Stimulated activated CD4-positive, alpha-beta T cell treated with anti-CD3 and anti-CD28 coated beads, Interleukin-2, amount 100 ng/mL, for 24 hours (primary cell): ENCODE results near the gene TNS3.

Source experiments
- DNase-seq, 2 donors: peaks; one replicate each; pipeline ENCODE4 v3.0.0-alpha.2; 2020

TNS3 gene

GRCh38 chr7:47518827-47519226, 63.1 kb downstream of the TNS3 start:
- no peak for DNase-seq

- DNase-seq = no peak
Observed at GRCh38 chr7:47517821-47518480, 64.0 kb downstream of the TNS3 start.

- DNase-seq = no peak
Observed at GRCh38 chr7:47516985-47517600, 64.8 kb downstream of the TNS3 start.

GRCh38 chr7:47516386-47516785, 65.5 kb downstream of the TNS3 start:
- DNase-seq = no peak

GRCh38 chr7:47515305-47515834, 66.5 kb downstream of the TNS3 start:
- no peak for DNase-seq

- DNase-seq = no peak
Observed at GRCh38 chr7:47514818-47515217, 67.1 kb downstream of the TNS3 start.

- no peak for DNase-seq
Observed at GRCh38 chr7:47514367-47514766, 67.5 kb downstream of the TNS3 start.

GRCh38 chr7:47513741-47514241, 68.1 kb downstream of the TNS3 start:
- DNase-seq = no peak

GRCh38 chr7:47512481-47513176, 69.3 kb downstream of the TNS3 start:
- DNase-seq = no peak

- DNase-seq = no peak
Observed at GRCh38 chr7:47511699-47512370, 70.1 kb downstream of the TNS3 start.

- DNase-seq = no peak
Observed at GRCh38 chr7:47510786-47511185, 71.1 kb downstream of the TNS3 start.

- no peak for DNase-seq
Observed at GRCh38 chr7:47510192-47510591, 71.7 kb downstream of the TNS3 start.

- no peak for DNase-seq
Observed at GRCh38 chr7:47509571-47509970, 72.3 kb downstream of the TNS3 start.

GRCh38 chr7:47508389-47509380, 73.2 kb downstream of the TNS3 start:
- no peak for DNase-seq

- no peak for DNase-seq
Observed at GRCh38 chr7:47507522-47507921, 74.4 kb downstream of the TNS3 start.

GRCh38 chr7:47506382-47507339, 75.2 kb downstream of the TNS3 start:
- DNase-seq = no peak

- no peak for DNase-seq
Observed at GRCh38 chr7:47505312-47506007, 76.5 kb downstream of the TNS3 start.

- no peak for DNase-seq
Observed at GRCh38 chr7:47504551-47505311, 77.2 kb downstream of the TNS3 start.

- no peak for DNase-seq
Observed at GRCh38 chr7:47503281-47503680, 78.6 kb downstream of the TNS3 start.
